ENCODE data around the gene SLC4A1. TPM values are rescaled to one million over a fixed set of nuclear protein-coding genes. Genes with fewer than 3 reads are reported as not detected.

The SLC4A1 gene
- total and polyA plus RNA-seq, 2 of the 13 experiments (the other 11 are each of a cell fraction or from before 2014, with no cell fraction given), result not detected

DNA sequence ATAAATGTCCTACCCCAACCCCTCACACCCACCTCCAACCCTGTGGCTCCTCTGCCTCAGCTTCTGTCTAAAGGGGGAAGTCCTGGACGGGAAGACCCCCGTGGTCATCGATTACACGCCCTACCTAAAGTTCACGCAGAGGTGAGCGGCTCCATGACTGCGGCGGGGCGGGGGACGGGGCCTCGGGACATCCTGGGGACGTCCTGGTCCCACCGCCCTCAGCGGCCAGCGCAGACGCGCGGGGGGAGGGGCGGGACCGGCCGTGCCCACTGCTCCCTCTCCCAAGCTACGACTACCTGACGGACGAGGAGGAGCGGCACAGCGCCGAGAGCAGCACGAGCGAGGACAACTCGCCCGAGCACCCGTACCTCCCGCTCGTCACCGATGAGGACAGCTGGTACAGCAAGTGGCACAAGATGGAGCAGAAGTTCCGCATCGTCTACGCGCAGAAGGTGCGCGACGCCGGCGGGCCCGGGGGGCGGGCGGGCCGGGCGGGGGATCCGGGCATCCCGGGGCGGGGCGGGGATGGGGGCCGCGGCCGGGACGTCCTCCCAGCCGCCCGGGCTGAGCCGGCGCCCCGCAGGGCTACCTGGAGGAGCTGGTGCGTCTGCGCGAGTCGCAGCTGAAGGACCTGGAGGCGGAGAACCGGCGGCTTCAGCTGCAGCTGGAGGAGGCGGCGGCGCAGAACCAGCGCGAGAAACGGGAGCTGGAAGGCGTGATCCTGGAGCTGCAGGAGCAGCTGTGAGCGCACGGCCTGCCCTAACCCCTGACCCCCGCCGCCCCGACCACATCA is 47.1 kb upstream of the SLC4A1 start:
- 7% methylated on average over 45 of the region's 81 CpGs for WGBS (ENCODE audit: low lambda C conversion rate)
- CTCF ChIA-PET (ENCODE audit: low intra/inter-chr PET ratio, low total read pairs), result no interaction called here
- in situ Hi-C loops (cut with HindIII; ENCODE audit: extremely low pct_ligation_motif_present, low pct_unique_long_range_greater_than_20kb), result no loop called here
- H2AFZ ChIP-seq (ENCODE audit: low read length), result no peak overlapping the region
- peak overlapping the region; percentile 61 for H3K4me2 ChIP-seq (ENCODE audit: low read depth, low read length)
- peak overlapping the region in 2 of 3 experiments; percentile 39 to 58; a peak in 2 of 6 replicates for H3K4me3 ChIP-seq (replicated peaks in 1 of 3; ENCODE audit: insufficient read depth in 1 of 3, low read depth in 2 of 3, low read length in 3 of 3)
- FAIRE-seq (no peak), DNase-seq (ENCODE audit: low spot score) (no peak), ATAC-seq (peak; percentile 9; the same call in 2 of the 3 replicates)
- no peaks in the 10 kb centered on the region for H3K9me3 ChIP-seq (ENCODE audit: low read length)
- no peaks in the 10 kb centered on the region for H4K20me1 ChIP-seq (ENCODE audit: insufficient read depth, low read length)
- peaks cover 66% of the 10 kb centered on the region for H3K4me1 ChIP-seq (ENCODE audit: insufficient read depth, low read length)
- peaks cover 10 to 38% of the 10 kb centered on the region in 2 experiments; a peak in 4 of 5 replicates for H3K27me3 ChIP-seq (ENCODE audit: control insufficient read depth in 1 of 2, insufficient read depth in 2 of 2, low read length in 2 of 2)
- no peak overlapping the region for H3K9ac ChIP-seq (ENCODE audit: insufficient read depth, low read depth, low read length)
- intact Hi-C loops (cut with micrococcal nuclease; ENCODE audit: unreplicated experiment), result no loop called here
- no peaks in the 10 kb centered on the region for H3K79me2 ChIP-seq (ENCODE audit: insufficient read depth, low read length)
- no peak overlapping the region for H3K27ac ChIP-seq (ENCODE audit: extremely low read length, insufficient read depth, low read length)
- H3K36me3 ChIP-seq (replicated peaks in 1 of 2; ENCODE audit: control insufficient read depth in 1 of 2, insufficient read depth in 2 of 2, low read length in 2 of 2), result peaks cover 4 to 8% of the 10 kb centered on the region in 2 experiments; a peak in 4 of 5 replicates
- no TSS peak for BruUV-seq (replicated peaks)
- POLR2A ChIA-PET, result interaction anchor here (1.0 kb wide), 1 partner anchor 35 kb away, joined by 4 read pairs; no protein-coding TSS in a partner anchor
- TF ChIP-seq ZIK1 (CRISPR knock-in tag; IDR thresholded peaks at IDR 0.05; ENCODE audit: borderline replicate concordance, low read depth) (no peak), ZBTB38 (CRISPR knock-in tag; IDR thresholded peaks at IDR 0.05) (peak; percentile 42; the same call in 1 of the 2 replicates), SIN3A (IDR thresholded peaks at IDR 0.05; ENCODE audit: borderline replicate concordance, low read depth, low read length) (no peak), ZNF567 (CRISPR knock-in tag; IDR thresholded peaks at IDR 0.05; ENCODE audit: borderline replicate concordance) (no peak), NR2F6 (IDR thresholded peaks at IDR 0.05) (no peak), NR2F6 (CRISPR knock-in tag; IDR thresholded peaks at IDR 0.05) (no peak), ZNF672 (CRISPR knock-in tag; IDR thresholded peaks at IDR 0.05) (no peak), HOXA7 (CRISPR knock-in tag; IDR thresholded peaks at IDR 0.05) (no peak), CCDC6 (CRISPR knock-in tag; IDR thresholded peaks at IDR 0.05) (no peak), ZSCAN12 (CRISPR knock-in tag; IDR thresholded peaks at IDR 0.05) (no peak), FOXM1 (CRISPR knock-in tag; IDR thresholded peaks at IDR 0.05) (no peak), GABPB1 (CRISPR knock-in tag; IDR thresholded peaks at IDR 0.05) (peak; percentile 31; the same call in 1 of the 2 replicates), CBX2 (IDR thresholded peaks at IDR 0.05; ENCODE audit: low read depth, low read length) (no peak), CBX2 (CRISPR knock-in tag; IDR thresholded peaks at IDR 0.05; ENCODE audit: low read depth) (no peak), MEF2D (CRISPR knock-in tag; IDR thresholded peaks at IDR 0.05) (no peak)
- TF ChIP-seq, protein P1, sequence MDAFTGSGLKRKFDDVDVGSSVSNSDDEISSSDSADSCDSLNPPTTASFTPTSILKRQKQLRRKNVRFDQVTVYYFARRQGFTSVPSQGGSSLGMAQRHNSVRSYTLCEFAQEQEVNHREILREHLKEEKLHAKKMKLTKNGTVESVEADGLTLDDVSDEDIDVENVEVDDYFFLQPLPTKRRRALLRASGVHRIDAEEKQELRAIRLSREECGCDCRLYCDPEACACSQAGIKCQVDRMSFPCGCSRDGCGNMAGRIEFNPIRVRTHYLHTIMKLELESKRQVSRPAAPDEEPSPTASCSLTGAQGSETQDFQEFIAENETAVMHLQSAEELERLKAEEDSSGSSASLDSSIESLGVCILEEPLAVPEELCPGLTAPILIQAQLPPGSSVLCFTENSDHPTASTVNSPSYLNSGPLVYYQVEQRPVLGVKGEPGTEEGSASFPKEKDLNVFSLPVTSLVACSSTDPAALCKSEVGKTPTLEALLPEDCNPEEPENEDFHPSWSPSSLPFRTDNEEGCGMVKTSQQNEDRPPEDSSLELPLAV (CRISPR knock-in tag; conservative IDR thresholded peaks at IDR 0.05; ENCODE audit: low read depth), result no peak
- TF ChIP-seq, protein P2, sequence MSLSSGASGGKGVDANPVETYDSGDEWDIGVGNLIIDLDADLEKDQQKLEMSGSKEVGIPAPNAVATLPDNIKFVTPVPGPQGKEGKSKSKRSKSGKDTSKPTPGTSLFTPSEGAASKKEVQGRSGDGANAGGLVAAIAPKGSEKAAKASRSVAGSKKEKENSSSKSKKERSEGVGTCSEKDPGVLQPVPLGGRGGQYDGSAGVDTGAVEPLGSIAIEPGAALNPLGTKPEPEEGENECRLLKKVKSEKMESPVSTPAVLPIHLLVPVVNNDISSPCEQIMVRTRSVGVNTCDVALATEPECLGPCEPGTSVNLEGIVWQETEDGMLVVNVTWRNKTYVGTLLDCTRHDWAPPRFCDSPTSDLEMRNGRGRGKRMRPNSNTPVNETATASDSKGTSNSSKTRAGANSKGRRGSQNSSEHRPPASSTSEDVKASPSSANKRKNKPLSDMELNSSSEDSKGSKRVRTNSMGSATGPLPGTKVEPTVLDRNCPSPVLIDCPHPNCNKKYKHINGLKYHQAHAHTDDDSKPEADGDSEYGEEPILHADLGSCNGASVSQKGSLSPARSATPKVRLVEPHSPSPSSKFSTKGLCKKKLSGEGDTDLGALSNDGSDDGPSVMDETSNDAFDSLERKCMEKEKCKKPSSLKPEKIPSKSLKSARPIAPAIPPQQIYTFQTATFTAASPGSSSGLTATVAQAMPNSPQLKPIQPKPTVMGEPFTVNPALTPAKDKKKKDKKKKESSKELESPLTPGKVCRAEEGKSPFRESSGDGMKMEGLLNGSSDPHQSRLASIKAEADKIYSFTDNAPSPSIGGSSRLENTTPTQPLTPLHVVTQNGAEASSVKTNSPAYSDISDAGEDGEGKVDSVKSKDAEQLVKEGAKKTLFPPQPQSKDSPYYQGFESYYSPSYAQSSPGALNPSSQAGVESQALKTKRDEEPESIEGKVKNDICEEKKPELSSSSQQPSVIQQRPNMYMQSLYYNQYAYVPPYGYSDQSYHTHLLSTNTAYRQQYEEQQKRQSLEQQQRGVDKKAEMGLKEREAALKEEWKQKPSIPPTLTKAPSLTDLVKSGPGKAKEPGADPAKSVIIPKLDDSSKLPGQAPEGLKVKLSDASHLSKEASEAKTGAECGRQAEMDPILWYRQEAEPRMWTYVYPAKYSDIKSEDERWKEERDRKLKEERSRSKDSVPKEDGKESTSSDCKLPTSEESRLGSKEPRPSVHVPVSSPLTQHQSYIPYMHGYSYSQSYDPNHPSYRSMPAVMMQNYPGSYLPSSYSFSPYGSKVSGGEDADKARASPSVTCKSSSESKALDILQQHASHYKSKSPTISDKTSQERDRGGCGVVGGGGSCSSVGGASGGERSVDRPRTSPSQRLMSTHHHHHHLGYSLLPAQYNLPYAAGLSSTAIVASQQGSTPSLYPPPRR (CRISPR knock-in tag; IDR thresholded peaks at IDR 0.05; ENCODE audit: borderline replicate concordance), result no peak
- TF ChIP-seq, protein P3, sequence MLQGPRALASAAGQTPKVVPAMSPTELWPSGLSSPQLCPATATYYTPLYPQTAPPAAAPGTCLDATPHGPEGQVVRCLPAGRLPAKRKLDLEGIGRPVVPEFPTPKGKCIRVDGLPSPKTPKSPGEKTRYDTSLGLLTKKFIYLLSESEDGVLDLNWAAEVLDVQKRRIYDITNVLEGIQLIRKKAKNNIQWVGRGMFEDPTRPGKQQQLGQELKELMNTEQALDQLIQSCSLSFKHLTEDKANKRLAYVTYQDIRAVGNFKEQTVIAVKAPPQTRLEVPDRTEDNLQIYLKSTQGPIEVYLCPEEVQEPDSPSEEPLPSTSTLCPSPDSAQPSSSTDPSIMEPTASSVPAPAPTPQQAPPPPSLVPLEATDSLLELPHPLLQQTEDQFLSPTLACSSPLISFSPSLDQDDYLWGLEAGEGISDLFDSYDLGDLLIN (CRISPR knock-in tag; IDR thresholded peaks at IDR 0.05; ENCODE audit: borderline replicate concordance), result no peak
